Measurements from ENCODE around the gene KIF26A. TPM values are rescaled to one million over a fixed set of nuclear protein-coding genes. Genes with fewer than 3 reads are reported as not detected.

The KIF26A gene
- total and polyA plus RNA-seq, 2 of the 13 experiments (the other 11 are each of a cell fraction or from before 2014, with no cell fraction given), result not detected

DNA sequence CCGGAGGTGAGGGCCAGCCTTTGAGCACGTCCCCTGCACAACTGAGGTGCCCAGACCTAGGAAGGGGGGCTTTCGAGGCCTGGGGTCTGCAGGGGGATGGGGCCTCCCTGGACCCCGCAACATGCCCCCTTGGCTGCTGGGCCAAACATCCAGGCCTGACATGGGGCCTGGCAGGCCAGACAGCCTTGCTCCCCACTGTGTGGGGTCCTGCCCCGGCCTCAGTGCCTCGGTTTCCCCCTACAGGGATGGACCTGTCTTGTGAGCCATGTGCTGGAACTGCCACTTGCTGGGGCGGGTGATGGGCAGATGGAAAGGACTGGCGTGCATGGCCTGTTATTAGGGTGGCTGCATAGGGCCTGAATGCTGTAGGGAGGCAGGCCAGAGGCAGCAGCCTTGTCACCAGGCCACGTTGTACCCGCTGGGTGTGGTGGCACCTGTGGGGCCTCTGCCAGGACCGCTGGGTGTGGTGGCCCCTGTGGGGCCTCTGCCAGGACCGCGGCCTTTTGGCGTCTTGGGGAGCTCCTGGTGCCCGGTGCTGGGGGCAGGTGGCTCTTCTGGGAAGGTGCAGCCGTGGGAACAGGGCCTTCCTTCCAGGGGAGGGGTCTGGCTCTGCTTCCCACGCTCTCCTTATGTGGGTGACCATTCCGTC is 32.4 kb upstream of the KIF26A start (continued):
- no peak for TF ChIP-seq ZNF800 (CRISPR knock-in tag; IDR thresholded peaks at IDR 0.05)
- no peak for TF ChIP-seq ZBTB2 (CRISPR knock-in tag; IDR thresholded peaks at IDR 0.05; ENCODE audit: low read depth)

- peaks cover 5 to 22% of the 10 kb centered on the region in 2 experiments; a peak in 4 of 5 replicates for H3K27me3 ChIP-seq (ENCODE audit: control insufficient read depth in 1 of 2, insufficient read depth in 2 of 2, low read length in 2 of 2)
- ChIA-PET POLR2A (no interaction called here), CTCF (ENCODE audit: low intra/inter-chr PET ratio, low total read pairs) (no interaction called here)
- DNase-seq (ENCODE audit: low spot score) (no peak), ATAC-seq (no peak), FAIRE-seq (no peak)
- no CpG with 5 or more reads among the region's 20 CpGs for WGBS (ENCODE audit: low lambda C conversion rate)
- no peaks in the 10 kb centered on the region for H3K4me1 ChIP-seq (ENCODE audit: insufficient read depth, low read length)
- no peaks in the 10 kb centered on the region for H3K9me3 ChIP-seq (ENCODE audit: low read length)
- H3K36me3 ChIP-seq (replicated peaks in 1 of 2; ENCODE audit: control insufficient read depth in 1 of 2, insufficient read depth in 2 of 2, low read length in 2 of 2), result no peaks in the 10 kb centered on the region
- intact Hi-C loops (cut with micrococcal nuclease; ENCODE audit: unreplicated experiment), result no loop called here
- no TSS peak for BruUV-seq (replicated peaks)
- no peaks in the 10 kb centered on the region for H4K20me1 ChIP-seq (ENCODE audit: insufficient read depth, low read length)
- H2AFZ ChIP-seq (ENCODE audit: low read length), result no peak overlapping the region
- H3K79me2 ChIP-seq (ENCODE audit: insufficient read depth, low read length), result no peaks in the 10 kb centered on the region
- H3K9ac ChIP-seq (ENCODE audit: insufficient read depth, low read depth, low read length), result no peak overlapping the region
- TF ChIP-seq GABPB1 (CRISPR knock-in tag; IDR thresholded peaks at IDR 0.05) (no peak), ZNF282 (IDR thresholded peaks at IDR 0.05; ENCODE audit: partially characterized antibody) (no peak), NAIF1 (CRISPR knock-in tag; IDR thresholded peaks at IDR 0.05; ENCODE audit: borderline replicate concordance) (no peak), ZNF484 (CRISPR knock-in tag; IDR thresholded peaks at IDR 0.05; ENCODE audit: borderline replicate concordance, low read depth) (no peak), EP300 (IDR thresholded peaks at IDR 0.05; ENCODE audit: low read depth in 2 of 2, low read length in 2 of 2) (no peak), EP300 (CRISPR knock-in tag; IDR thresholded peaks at IDR 0.05; ENCODE audit: borderline replicate concordance) (no peak), HMG20B (CRISPR knock-in tag; conservative IDR thresholded peaks at IDR 0.05) (no peak), ZNF431 (CRISPR knock-in tag; IDR thresholded peaks at IDR 0.05; ENCODE audit: borderline replicate concordance, low read depth) (no peak)
- TF ChIP-seq, protein P1, sequence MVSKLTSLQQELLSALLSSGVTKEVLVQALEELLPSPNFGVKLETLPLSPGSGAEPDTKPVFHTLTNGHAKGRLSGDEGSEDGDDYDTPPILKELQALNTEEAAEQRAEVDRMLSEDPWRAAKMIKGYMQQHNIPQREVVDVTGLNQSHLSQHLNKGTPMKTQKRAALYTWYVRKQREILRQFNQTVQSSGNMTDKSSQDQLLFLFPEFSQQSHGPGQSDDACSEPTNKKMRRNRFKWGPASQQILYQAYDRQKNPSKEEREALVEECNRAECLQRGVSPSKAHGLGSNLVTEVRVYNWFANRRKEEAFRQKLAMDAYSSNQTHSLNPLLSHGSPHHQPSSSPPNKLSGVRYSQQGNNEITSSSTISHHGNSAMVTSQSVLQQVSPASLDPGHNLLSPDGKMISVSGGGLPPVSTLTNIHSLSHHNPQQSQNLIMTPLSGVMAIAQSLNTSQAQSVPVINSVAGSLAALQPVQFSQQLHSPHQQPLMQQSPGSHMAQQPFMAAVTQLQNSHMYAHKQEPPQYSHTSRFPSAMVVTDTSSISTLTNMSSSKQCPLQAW (CRISPR knock-in tag; IDR thresholded peaks at IDR 0.05), result no peak
- no peak overlapping the region for H3K4me2 ChIP-seq (ENCODE audit: low read depth, low read length)
- H3K27ac ChIP-seq (ENCODE audit: extremely low read length, insufficient read depth, low read length), result no peak overlapping the region
- in situ Hi-C loops (cut with HindIII; ENCODE audit: extremely low pct_ligation_motif_present, low pct_unique_long_range_greater_than_20kb), result no loop called here
- no peak overlapping the region for H3K4me3 ChIP-seq (replicated peaks in 1 of 3; ENCODE audit: insufficient read depth in 1 of 3, low read depth in 2 of 3, low read length in 3 of 3)
These were observed 31.9 kb upstream of the KIF26A start for GRCh38 chr14:104106471-104106991.

Measured in HepG2 (cell line).